Pancreas (tissue), 10 donors: ENCODE measurements around the gene ZSCAN21. TPM values are rescaled to one million over a fixed set of nuclear protein-coding genes. Genes with fewer than 3 reads are reported as not detected.

Experiments
- ATAC-seq, 4 donors: fragments of 200-7000 bp; cut with Tn5 transposase; one replicate each; pipeline versions ENCODE4 v1.8.0 to v1.9.1; 2020; ENCODE audit warnings: mild to moderate bottlenecking in 4 of 4, moderate library complexity in 4 of 4
- DNase-seq, 6 donors: peaks; one replicate each; pipeline ENCODE4 v3.0.0-alpha.2; 2020
- FAIRE-seq: peaks from 2 replicates; lab custom pipeline; 2012; peaks lifted over from hg19 to GRCh38; lab: Jason Lieb, UNC
- H3K27ac ChIP-seq, 4 donors: fragments of 200-600 bp; sonication (generic); 1 replicate in 3 of 4; 2 replicates in 1 of 4; pipeline versions ENCODE4 v1.5.0 to v1.8.0; 2020
- H3K27me3 ChIP-seq, 4 donors: fragments of 200-600 bp; one replicate each; pipeline ENCODE4 v1.8.0; 2021
- H3K36me3 ChIP-seq, 3 donors: fragments of 200-600 bp; sonication (generic) in 1 of 3; one replicate each; pipeline versions ENCODE4 v1.5.0 to v1.8.0; 2020 to 2021
- H3K4me1 ChIP-seq, 3 donors: fragments of 200-600 bp; one replicate each; pipeline ENCODE4 v1.8.0; 2021
- H3K4me3 ChIP-seq, 4 donors: fragments of 200-600 bp; sonication (generic) in 2 of 4; one replicate each; pipeline versions ENCODE4 v1.5.0 to v1.8.0; 2020 to 2021
- H3K9me3 ChIP-seq, 4 donors: fragments of 200-600 bp; one replicate each; pipeline ENCODE4 v1.8.0; 2021
- CTCF ChIP-seq, 4 donors: fragments of 200-600 bp; sonication (generic) in 3 of 4; IDR thresholded peaks; one replicate each; pipeline versions ENCODE4 v1.5.0 to v1.8.0; 2021; ENCODE audit warnings: antibody characterized with exemption in 4 of 4
- WGBS, 2 donors: extraction: QIAGEN DNeasy Blood & Tissue Kit; methylation state at CpG; one replicate each; pipeline ENCODE4 v1.1.7; 2013; 5-methylcytosine and 5-hydroxymethylcytosine counted together
- intact Hi-C, 3 donors: fragments of 100-400 bp; cut with DNase I; formaldehyde crosslinking; loops; one replicate each; pipeline versions ENCODE4 v1.11.1 to v1.14.2; 2022
- polyA plus RNA-seq, 2 donors: library from polyadenylated mRNA; stranded (reverse); fragments of 200-250 nt; gene quantifications; one replicate each; pipeline ENCODE4 v1.2.3, GENCODE V29; 2013
- total RNA-seq, 6 donors: library from RNA; stranded (reverse); fragmentation: NEBNext Ultra II Directional in 4 of 6; extraction: Animal tissue kit (Norgen Biotek cat#: 25700) in 4 of 6; gene quantifications; one replicate each; pipeline versions ENCODE4 v1.2.1 to v1.2.4, GENCODE V29; 2021 to 2023
- donor health status: healthy with polysubstance abuse.
- donor health status: DM: no; HTN: no; CAD: no; lungs with moderate emphysema.
- donor health status: DM: no; HTN: no; CAD: no.
- donor health status: control.
- donor health status: control.
- donor health status: Bipolar disorder and iron deficiency.
- donor health status: DM: yes; HTN: yes; CAD: no.
- donor health status: DM: no; HTN: no; CAD: no.
- donor health status: DM: no; HTN: no; CAD: no.
- donor health status: DM: yes; HTN: yes; CAD: no.

ZSCAN21 gene
- total and polyA plus RNA-seq, 8 donors: 3.8 to 11.8 (median 6.6) TPM

GRCh38 chr7:100017875-100018274, 31.7 kb upstream of the ZSCAN21 start:
- intact Hi-C loops: no loop called here
- 56 to 57% methylated on average over 5 of the region's 5 CpGs for WGBS, 2 donors
- Histone ChIP-seq H3K9me3 (no peaks in the 10 kb centered on the region), H3K27ac (peak overlapping the region in 3 of 4 donors; percentile 98 to 100 (median 100)), H3K27me3 (no peaks in the 10 kb centered on the region), H3K4me3 (peak overlapping the region in 2 of 4 donors; percentile 99), H3K4me1 (peaks cover 20 to 53% (median 43%) of the 10 kb centered on the region in 3 donors), H3K36me3 (no peaks in the 10 kb centered on the region)
- DNase-seq: no peak
- FAIRE-seq: no peak
- ATAC-seq: no peak
- no peak for TF ChIP-seq CTCF (IDR thresholded peaks at IDR 0.05)

- intact Hi-C loops: no loop called here
- Histone ChIP-seq H3K4me1 (peaks cover 30 to 66% (median 58%) of the 10 kb centered on the region in 3 donors), H3K36me3 (peaks cover 5 to 16% (median 11%) of the 10 kb centered on the region in 3 donors), H3K4me3 (no peak overlapping the region), H3K27ac (peak overlapping the region in 2 of 4 donors; percentile 76 to 88), H3K27me3 (no peaks in the 10 kb centered on the region), H3K9me3 (no peaks in the 10 kb centered on the region)
- DNase-seq (no peak), FAIRE-seq (no peak), ATAC-seq (no peak)
- no peak for TF ChIP-seq CTCF (IDR thresholded peaks at IDR 0.05)
- WGBS, 2 donors: 19 to 29% methylated on average over 7 of the region's 7 CpGs
Measured at GRCh38 chr7:100019908-100020307, 29.7 kb upstream of the ZSCAN21 start.

GRCh38 chr7:100021297-100021696, 28.3 kb upstream of the ZSCAN21 start:
- Histone ChIP-seq H3K9me3 (no peaks in the 10 kb centered on the region), H3K4me1 (peaks cover 30 to 66% (median 58%) of the 10 kb centered on the region in 3 donors), H3K4me3 (no peak overlapping the region), H3K36me3 (peaks cover 9 to 30% (median 15%) of the 10 kb centered on the region in 3 donors), H3K27ac (peak overlapping the region in 2 of 4 donors; percentile 76 to 88), H3K27me3 (no peaks in the 10 kb centered on the region)
- FAIRE-seq: no peak
- no peak for TF ChIP-seq CTCF (IDR thresholded peaks at IDR 0.05)
- DNase-seq: no peak
- no peak for ATAC-seq
- intact Hi-C loops: no loop called here
- 86 to 93% methylated on average over 3 of the region's 3 CpGs for whole genome bisulfite sequencing, 2 donors

- no peak for FAIRE-seq
- Histone ChIP-seq H3K4me1 (peaks cover 30 to 55% (median 52%) of the 10 kb centered on the region in 3 donors), H3K36me3 (peaks cover 9 to 40% (median 15%) of the 10 kb centered on the region in 3 donors), H3K4me3 (peak overlapping the region in 1 of 4 donors; percentile 13), H3K27ac (peak overlapping the region; percentile 20 to 88 (median 64)), H3K27me3 (no peaks in the 10 kb centered on the region), H3K9me3 (no peaks in the 10 kb centered on the region)
- no peak for TF ChIP-seq CTCF (IDR thresholded peaks at IDR 0.05)
- DNase-seq: peak in 4 of 6 donors; percentile 72 to 85 (median 84)
- ATAC-seq: peak; percentile 97 to 98 (median 97)
- intact Hi-C loops: no loop called here
- 11 to 13% methylated on average over 5 of the region's 5 CpGs for WGBS, 2 donors
Measured at GRCh38 chr7:100022621-100023020, 27.0 kb upstream of the ZSCAN21 start.

GRCh38 chr7:100023526-100023925, 26.0 kb upstream of the ZSCAN21 start:
- ATAC-seq: no peak
- 76 to 79% methylated on average over 12 of the region's 12 CpGs for WGBS, 2 donors
- intact Hi-C loops: no loop called here
- Histone ChIP-seq H3K36me3 (peaks cover 9 to 40% (median 15%) of the 10 kb centered on the region in 3 donors), H3K27me3 (no peaks in the 10 kb centered on the region), H3K9me3 (no peaks in the 10 kb centered on the region), H3K4me1 (peaks cover 27 to 49% (median 45%) of the 10 kb centered on the region in 3 donors), H3K27ac (peak overlapping the region in 3 of 4 donors; percentile 39 to 88 (median 70)), H3K4me3 (peak overlapping the region in 1 of 4 donors; percentile 13)
- DNase-seq: no peak
- TF ChIP-seq CTCF (IDR thresholded peaks at IDR 0.05): no peak
- no peak for FAIRE-seq
